IPS-NIHi11 (cell line): ENCODE results near the gene HOGA1.
"Not testable (repeated sequence)": the region's sequence is repeated elsewhere in the genome, so short reads cannot be mapped to it uniquely, and the experiment has no call there.

Source experiments
- DNase-seq: peaks from one replicate; pipeline ENCODE4 v3.0.0; 2012; ENCODE audit warnings: mixed read lengths, low spot score

The HOGA1 gene

DNA sequence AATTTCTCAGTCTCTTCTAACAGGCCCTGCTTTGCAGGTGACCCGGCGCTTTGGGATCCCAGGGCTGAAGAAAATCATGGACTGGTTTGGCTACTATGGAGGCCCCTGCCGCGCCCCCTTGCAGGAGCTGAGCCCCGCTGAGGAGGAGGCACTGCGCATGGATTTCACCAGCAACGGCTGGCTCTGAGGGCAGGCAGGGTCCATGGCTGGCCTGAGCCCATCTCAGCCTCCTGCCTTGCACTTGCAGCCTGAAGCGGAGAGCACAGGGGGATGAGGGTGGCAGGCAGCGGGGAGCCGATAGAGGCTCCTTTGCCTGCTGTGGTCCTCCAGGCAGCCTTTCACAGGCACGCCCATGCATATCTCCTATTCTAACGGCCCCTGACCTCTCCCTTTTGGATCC is 27.3 kb downstream of the HOGA1 start:
- no peak for DNase-seq

- peak; percentile 67 for DNase-seq
These were observed 28.2 kb downstream of the HOGA1 start for GRCh38 chr10:97612386-97612785.

- DNase-seq: no peak
These were observed 34.1 kb downstream of the HOGA1 start for GRCh38 chr10:97618285-97618684.

GRCh38 chr10:97618733-97619132 is 34.5 kb downstream of the HOGA1 start:
- DNase-seq: no peak

DNA sequence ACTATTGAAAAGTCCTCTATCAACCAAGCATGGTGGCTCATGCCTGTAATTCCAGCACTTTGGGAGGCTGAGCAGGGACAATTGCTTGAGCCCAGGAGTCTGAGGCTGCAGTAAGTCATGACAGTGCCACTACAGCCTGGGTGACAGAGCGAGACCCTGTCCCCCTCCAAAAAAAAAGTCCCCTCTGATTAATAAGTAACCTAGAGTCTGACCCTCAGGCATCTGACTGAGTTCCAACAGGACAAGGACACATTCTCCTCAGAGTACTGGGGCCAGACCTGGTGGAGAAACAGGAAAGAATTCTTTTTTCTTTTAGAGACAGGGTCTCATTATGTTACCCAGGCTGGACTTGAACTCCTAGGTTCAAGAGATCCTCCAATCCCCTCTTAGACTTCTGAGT is 39.1 kb downstream of the HOGA1 start:
- DNase-seq: no peak

DNA sequence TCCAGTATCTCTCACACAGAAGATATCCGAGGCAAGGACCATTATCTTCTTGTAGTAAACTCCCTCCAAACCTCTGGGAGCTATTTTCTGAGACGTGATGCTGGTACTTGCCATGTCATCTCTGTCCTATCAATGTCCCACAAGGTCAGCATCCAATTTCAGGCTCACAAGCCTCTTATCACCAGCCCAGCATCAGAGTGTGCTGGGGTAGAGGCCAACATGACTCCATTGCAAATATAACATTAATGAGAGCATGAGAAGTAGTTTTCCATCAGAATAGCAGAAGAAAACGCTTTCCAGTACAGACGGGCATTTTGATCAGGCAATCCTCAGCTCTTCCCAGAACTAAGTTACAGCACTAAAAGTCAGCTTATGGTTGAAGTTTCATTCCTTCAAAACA is 43.5 kb downstream of the HOGA1 start:
- DNase-seq: no peak

DNA sequence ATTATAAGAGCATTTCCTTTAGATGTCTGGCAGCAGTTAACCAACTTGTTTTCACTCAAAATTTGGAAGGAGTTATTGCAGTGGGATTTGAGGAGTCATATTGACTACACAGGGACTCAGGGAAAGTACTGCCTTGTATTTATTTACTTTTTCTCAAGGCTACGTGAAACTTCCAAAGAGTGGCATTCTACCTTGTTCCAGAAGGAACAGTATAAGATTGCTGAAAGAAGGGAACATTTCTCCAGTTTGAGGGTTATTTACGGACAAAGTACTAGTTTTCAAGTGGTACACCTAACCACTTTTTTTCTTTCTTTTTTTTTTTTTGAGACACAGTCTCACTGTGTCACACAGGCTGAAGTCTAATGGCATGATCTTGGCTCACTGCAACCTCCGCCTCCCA is 44.0 kb downstream of the HOGA1 start:
- no peak for DNase-seq

GRCh38 chr10:97629289-97629688 is 45.1 kb downstream of the HOGA1 start:
- no peak for DNase-seq

DNA sequence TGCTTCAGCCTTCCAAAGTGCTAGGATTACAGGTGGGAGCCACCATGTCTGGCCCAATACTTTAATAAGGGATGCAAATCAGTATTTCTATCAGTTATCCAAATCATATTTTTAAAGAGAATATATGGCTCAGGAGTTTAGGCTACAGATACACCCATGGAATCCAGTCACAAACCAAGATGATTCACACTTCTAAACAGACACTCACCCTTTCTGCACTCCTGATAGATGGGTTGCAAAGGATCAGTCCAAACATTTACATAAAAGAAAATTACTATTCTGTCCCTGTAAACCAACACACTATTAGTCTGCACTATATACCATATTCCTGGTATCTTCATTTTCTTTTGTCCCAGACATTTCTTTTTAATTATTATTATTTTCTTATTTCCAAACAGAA is 46.9 kb downstream of the HOGA1 start:
- no peak for DNase-seq

- DNase-seq: peak; percentile 96
These were observed 49.0 kb downstream of the HOGA1 start, which contains the start of gene MORN4 for GRCh38 chr10:97632949-97633884. Gene MORN4, minus strand, starts transcription at chr10:97633500. Its CDS starts 13,847 bp downstream, at chr10:97619653.

- DNase-seq: no peak
These were observed 49.7 kb downstream of the HOGA1 start for GRCh38 chr10:97633921-97634320.

DNA sequence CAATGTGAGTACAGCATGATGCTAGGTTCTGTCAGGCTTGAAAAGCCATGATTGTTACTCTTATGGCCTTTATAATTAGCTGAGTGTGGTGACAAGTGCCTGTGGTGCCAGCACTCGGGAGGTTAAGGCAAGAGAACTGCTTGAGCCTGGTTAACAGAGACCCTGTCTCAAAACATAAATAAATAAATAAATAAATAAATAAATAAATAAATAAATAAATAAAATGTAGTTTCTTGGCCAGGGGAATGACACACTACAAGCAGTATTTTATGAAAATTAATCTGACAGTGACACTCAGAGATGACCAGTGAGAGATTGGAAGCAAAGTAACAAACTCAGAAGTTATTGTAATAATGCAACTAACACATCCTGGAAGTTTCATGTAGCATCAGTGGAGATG is 51.4 kb downstream of the HOGA1 start:
- no peak for DNase-seq

- not testable (repeated sequence) for DNase-seq
These were observed 54.9 kb downstream of the HOGA1 start for GRCh38 chr10:97639090-97639489.

- DNase-seq: peak; percentile 99
These were observed 56.1 kb downstream of the HOGA1 start, which contains the start of gene PI4K2A for GRCh38 chr10:97640174-97640867. Gene PI4K2A, plus strand, starts transcription at chr10:97640671. Its CDS starts 72 bp downstream, at chr10:97640743.

DNA sequence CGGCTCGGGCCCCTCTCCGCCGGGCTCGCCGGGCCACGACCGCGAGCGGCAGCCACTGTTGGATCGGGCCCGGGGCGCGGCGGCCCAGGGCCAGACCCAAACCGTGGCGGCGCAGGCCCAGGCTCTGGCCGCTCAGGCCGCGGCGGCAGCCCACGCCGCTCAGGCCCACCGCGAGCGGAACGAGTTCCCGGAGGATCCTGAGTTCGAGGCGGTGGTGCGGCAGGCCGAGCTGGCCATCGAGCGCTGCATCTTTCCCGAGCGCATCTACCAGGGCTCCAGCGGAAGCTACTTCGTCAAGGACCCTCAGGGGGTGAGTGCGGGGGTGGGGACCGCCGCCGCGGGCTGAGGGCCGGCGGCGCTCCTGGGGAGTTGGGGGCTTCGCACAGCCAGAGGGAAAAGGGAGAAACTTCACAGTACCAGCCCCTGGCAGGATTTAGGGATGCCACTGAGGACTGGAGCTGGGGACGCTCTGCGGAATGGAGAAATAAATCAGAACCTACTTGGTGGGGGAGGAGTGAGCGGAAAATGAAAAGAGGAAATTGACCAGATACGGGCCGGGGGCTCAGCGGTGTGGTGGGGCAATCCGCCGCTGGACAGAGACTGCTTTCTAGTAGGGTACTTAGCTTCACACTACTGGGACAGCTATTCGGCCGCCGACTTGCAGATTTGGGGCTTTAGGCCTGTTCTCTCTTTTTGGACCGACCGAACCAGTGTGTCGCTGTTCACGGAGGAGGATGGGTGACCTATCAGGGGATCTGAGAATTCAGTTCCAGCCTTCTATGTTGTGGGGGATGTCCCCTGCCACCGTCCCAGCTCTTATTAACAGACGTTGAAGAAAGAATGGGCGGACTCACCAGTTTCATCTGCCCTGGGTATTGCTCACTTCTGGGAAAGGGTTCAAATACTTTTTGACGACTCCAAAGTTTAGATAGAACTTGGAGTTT is 57.0 kb downstream of the HOGA1 start:
- DNase-seq: peak; percentile 62

DNA sequence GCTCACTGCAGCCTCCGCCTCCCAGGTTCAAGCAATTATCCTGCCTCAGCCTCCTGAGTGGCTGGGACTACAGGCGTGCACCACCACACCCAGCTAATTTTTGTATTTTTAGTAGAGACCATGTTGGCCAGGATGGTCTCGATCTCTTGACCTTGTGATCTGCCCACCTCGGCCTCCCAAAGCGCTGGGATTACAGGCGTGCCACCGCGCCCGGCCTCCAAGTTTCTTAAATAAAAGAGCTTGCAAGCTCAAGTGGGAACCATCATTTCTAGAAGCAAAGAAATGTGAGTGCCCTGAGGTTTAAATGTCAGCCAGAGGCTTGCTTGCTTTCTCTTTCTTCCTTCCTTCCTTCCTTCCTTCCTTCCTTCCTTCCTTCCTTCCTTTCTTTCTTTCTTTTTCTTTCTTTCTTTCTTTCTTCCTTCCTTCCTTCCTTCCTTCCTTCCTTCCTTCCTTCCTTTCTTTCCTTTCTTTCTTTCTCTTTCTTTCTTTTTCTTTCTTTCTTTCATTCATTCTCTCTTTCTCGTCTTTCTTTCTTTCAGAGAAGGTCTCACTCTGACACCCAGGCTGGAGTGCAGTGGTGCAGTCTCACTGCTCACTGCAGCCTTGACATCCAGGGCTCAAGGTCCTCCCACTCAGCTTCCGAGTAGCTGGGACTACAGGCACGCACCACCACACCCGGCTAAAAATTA is 58.4 kb downstream of the HOGA1 start:
- not testable (repeated sequence) for DNase-seq

DNA sequence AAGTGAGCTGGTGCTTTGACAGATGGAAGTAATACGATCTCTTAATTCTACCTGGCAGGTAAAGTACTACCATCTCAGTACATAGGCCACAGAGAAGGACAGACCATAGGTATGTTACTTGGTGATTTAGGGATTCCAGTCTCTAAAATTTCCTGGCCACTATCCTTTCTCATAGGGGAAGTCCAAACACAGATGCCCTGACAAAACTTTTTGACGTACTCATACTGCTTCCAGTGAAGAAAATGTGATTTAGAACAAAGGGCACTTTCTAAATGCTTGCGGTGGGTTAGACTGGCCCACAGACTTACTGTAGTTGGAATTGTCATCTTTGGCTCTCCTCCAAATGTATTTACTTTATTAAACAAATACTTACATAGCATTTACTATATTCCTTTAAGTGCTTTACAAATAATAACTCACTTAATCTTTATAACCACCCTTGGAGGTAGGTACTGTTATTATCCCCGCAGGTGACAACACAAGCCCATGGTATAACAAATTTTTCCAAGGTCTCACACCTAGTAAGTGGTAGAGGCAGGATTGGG is 59.3 kb downstream of the HOGA1 start:
- no peak for DNase-seq

- no peak for DNase-seq
These were observed 60.7 kb downstream of the HOGA1 start for GRCh38 chr10:97644936-97645335.

GRCh38 chr10:97647556-97647955 is 63.4 kb downstream of the HOGA1 start:
- DNase-seq: no peak

DNA sequence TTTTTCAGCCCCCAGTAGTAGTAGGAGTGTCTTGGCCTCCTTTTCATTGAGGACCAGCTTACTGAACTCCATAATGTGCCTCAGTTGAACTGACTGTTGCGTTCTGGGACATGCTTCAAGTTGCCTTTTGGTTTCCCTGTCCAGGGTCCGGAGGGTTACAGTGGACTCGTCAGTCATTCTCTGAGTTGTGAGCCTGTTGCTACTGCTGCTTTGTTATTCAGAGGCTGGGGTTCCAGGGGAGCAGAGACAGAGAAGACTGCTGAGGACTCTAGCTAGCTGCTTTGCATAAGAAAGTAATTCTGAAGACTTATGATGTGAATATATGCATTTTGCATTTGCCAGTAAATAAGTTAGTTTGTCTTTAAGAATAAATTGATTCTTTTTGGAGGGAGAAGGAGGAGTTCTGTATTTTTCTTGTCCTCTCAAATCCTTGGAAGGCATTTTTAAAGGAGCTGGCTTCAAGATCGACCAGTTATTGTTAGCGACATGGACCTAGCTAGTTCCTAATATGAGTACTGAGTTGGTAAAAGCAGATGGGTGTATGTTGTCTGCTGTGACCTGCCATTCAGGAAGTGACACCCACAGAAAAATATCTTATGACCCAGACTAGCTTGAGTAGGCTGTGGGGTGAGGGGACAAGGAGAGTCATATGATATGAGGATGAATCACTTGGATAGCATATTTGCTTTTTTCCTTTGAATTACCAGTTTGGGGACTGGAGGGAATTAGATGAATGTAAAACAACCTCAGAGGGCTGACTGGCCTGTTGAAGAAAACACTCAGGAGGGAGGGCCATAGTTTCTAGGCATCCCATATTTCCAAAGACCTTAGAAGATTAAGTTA is 64.6 kb downstream of the HOGA1 start:
- DNase-seq: peak; percentile 14
